Measurements from ENCODE around the gene OBP2B. TPM values are rescaled to one million over a fixed set of nuclear protein-coding genes. Genes with fewer than 3 reads are reported as not detected.
A peak's percentile ranks its signal among the peaks of the same experiment; 100 is the strongest.

OBP2B gene
- total RNA-seq, 4 donors from 2014 or later = not detected

DNA sequence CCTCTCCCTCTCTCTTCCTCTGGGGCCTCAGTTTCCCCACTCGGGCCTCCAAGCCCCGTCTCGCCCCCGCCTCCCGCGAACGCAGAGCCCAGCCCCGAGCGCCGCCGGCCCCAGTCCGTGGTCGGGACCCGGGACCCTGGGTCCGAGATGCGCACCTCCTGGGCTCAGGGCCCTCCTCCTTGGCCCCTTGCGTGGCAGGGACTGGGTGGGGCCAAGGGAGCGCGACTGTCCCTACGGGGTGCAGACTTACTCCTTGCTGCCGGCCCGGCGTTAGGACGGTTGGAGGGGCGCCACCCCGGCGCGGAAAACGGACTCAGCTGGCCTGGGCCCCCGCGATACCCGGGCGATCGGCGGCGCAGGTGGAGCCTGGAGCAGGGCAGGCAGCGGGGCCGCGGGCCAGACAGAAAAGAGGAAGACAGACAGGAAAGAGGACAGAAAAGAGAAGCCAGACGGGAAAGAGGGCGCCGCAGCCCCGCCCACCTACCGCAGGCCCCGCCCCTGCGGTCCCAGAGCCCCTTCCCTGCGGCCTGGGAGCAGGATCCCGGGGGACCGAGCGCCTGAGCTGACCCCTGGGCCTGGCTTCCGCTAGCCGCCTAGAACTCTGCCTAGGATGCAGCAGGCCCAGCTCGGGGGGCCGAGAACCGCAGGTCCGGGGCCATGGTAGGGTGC lies 45.4 kb downstream of the OBP2B start, which contains the start of gene GBGT1:
Gene GBGT1 (minus strand): TSS at position 411 of the 669 bp plus-strand sequence. CDS start 1,502 bp downstream, outside the sequence.
- peak in 1 of 2 donors; percentile 45 for TF ChIP-seq POLR2A (IDR thresholded peaks at IDR 0.05)
- TF ChIP-seq, protein P1, sequence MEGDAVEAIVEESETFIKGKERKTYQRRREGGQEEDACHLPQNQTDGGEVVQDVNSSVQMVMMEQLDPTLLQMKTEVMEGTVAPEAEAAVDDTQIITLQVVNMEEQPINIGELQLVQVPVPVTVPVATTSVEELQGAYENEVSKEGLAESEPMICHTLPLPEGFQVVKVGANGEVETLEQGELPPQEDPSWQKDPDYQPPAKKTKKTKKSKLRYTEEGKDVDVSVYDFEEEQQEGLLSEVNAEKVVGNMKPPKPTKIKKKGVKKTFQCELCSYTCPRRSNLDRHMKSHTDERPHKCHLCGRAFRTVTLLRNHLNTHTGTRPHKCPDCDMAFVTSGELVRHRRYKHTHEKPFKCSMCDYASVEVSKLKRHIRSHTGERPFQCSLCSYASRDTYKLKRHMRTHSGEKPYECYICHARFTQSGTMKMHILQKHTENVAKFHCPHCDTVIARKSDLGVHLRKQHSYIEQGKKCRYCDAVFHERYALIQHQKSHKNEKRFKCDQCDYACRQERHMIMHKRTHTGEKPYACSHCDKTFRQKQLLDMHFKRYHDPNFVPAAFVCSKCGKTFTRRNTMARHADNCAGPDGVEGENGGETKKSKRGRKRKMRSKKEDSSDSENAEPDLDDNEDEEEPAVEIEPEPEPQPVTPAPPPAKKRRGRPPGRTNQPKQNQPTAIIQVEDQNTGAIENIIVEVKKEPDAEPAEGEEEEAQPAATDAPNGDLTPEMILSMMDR (IDR thresholded peaks at IDR 0.05 in 4 of 5, conservative IDR thresholded peaks at IDR 0.05 in 1 of 5) = no peak
- Histone ChIP-seq H3K27ac (peak within 1 kb of the TSS; percentile 66 to 75 (median 70)), H3K27me3 (peaks cover 15 to 18% (median 18%) of the 10 kb centered on the region in 3 donors), H3K4me1 (peaks cover 0 to 12% of the 10 kb centered on the region in 2 donors), H3K9me3 (no peaks in the 10 kb centered on the region), H3K36me3 (no peaks in the 10 kb centered on the region), H3K4me3 (peak within 1 kb of the TSS; percentile 53 to 65 (median 60))
- in situ Hi-C loops (cut with MboI; ENCODE audit: low sequenced_read_pairs in 4 of 4) (no loop called here), intact Hi-C loops (cut with DNase I; ENCODE audit: low total_unique reads) (no loop called here)
- ATAC-seq (peak; percentile 36 to 47), DNase-seq (peak in 1 of 2 donors; percentile 53)

DNA sequence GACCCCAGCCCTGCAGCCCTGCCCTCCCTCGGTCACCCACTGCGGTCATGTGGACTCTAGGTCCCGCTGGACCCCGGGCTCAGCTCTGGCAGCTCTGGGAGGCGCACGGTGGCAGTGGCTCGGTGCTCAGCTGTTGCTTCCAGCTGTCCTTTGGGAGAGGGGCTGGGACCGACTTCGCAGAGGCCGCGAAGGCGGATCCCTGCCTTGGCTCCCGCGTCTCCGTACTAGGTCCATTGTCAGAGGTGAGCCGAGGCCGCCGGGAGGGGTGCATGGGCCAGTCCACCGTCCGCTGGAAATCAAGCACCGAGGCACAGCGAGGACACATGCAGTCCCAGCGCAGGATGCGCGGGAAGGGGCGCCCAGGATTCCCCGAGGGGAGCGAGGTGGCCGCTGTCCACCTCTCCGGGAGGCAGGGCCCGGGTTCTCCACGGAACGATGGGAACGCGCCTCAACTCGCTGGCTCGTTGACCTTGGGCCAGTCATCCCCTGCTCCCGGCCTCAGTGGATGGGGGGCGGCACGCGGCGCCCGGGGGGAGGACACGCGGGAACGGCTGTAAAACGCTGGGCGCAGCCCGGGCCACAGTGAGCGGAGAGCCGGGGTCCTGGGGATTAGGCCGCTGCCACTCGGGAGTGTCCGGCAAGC lies 46.1 kb downstream of the OBP2B start:
- Histone ChIP-seq H3K36me3 (no peaks in the 10 kb centered on the region), H3K4me3 (peak overlapping the region; percentile 53 to 65 (median 60)), H3K27ac (peak overlapping the region; percentile 66 to 75 (median 70)), H3K4me1 (peaks cover 0 to 12% of the 10 kb centered on the region in 2 donors), H3K9me3 (no peaks in the 10 kb centered on the region), H3K27me3 (peaks cover 15 to 18% (median 18%) of the 10 kb centered on the region in 3 donors)
- in situ Hi-C loops (cut with MboI; ENCODE audit: low sequenced_read_pairs in 4 of 4) (no loop called here), intact Hi-C loops (cut with DNase I; ENCODE audit: low total_unique reads) (no loop called here)
- DNase-seq (no peak), ATAC-seq (no peak)
- TF ChIP-seq, protein P1 (IDR thresholded peaks at IDR 0.05 in 4 of 5, conservative IDR thresholded peaks at IDR 0.05 in 1 of 5) = no peak
- no peak for TF ChIP-seq POLR2A (IDR thresholded peaks at IDR 0.05)

DNA sequence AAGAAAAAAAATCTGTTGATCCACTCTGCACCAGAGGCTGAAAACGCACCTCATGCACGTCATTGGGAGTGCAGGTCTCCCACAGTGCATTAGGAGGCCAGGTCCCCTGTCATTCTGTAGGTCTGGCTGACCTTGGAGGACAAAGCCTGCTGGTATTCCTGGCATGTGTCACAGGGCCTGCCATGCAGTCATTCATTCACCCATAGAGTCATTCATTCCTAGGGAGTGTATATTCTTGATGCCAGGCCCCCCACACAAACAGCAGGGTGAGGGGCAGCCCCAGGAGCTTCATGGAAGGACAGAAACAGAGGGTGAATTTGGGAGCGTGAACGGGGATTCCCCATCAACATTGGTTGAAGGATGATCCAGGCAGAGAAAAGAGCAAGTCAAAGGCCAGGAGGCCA lies 47.5 kb downstream of the OBP2B start:
- H3K4me1 ChIP-seq = peaks cover 0 to 12% of the 10 kb centered on the region in 2 donors
- in situ Hi-C loops (cut with MboI; ENCODE audit: low sequenced_read_pairs in 4 of 4) = no loop called here
- DNase-seq (no peak), ATAC-seq (no peak)
- no peak overlapping the region for H3K4me3 ChIP-seq
- H3K36me3 ChIP-seq = no peaks in the 10 kb centered on the region
- no peak for TF ChIP-seq POLR2A (IDR thresholded peaks at IDR 0.05)
- TF ChIP-seq, protein P1 (IDR thresholded peaks at IDR 0.05 in 4 of 5, conservative IDR thresholded peaks at IDR 0.05 in 1 of 5) = no peak
- no peaks in the 10 kb centered on the region for H3K9me3 ChIP-seq
- intact Hi-C loops (cut with DNase I; ENCODE audit: low total_unique reads) = no loop called here
- peak overlapping the region in 1 of 4 donors; percentile 2 for H3K27ac ChIP-seq
- peaks cover 15 to 18% (median 18%) of the 10 kb centered on the region in 3 donors for H3K27me3 ChIP-seq

GRCh38 chr9:133160742-133161546 lies 48.1 kb downstream of the OBP2B start:
- intact Hi-C loops (cut with DNase I; ENCODE audit: low total_unique reads) = no loop called here
- H3K4me1 ChIP-seq = peaks cover 0 to 12% of the 10 kb centered on the region in 2 donors
- peak; percentile 85 to 92 for ATAC-seq
- in situ Hi-C loops (cut with MboI; ENCODE audit: low sequenced_read_pairs in 4 of 4) = no loop called here
- H3K36me3 ChIP-seq = no peaks in the 10 kb centered on the region
- H3K27me3 ChIP-seq = peaks cover 15 to 18% (median 18%) of the 10 kb centered on the region in 3 donors
- H3K27ac ChIP-seq = peak overlapping the region; percentile 34 to 64 (median 50)
- DNase-seq = peak; percentile 51 to 66
- TF ChIP-seq POLR2A (IDR thresholded peaks at IDR 0.05) = no peak
- TF ChIP-seq, protein P1 (IDR thresholded peaks at IDR 0.05 in 4 of 5, conservative IDR thresholded peaks at IDR 0.05 in 1 of 5) = peak; percentile 59 to 72 (median 67)
- H3K4me3 ChIP-seq = no peak overlapping the region
- no peaks in the 10 kb centered on the region for H3K9me3 ChIP-seq
